ENCODE measurements around the gene FGL2. TPM values are rescaled to one million over a fixed set of nuclear protein-coding genes. Genes with fewer than 3 reads are reported as not detected.
"Not testable (repeated sequence)": the region's sequence is repeated elsewhere in the genome, so short reads cannot be mapped to it uniquely, and the experiment has no call there.

FGL2 gene
- total RNA-seq, 1 donor = under 0.01 TPM

DNA sequence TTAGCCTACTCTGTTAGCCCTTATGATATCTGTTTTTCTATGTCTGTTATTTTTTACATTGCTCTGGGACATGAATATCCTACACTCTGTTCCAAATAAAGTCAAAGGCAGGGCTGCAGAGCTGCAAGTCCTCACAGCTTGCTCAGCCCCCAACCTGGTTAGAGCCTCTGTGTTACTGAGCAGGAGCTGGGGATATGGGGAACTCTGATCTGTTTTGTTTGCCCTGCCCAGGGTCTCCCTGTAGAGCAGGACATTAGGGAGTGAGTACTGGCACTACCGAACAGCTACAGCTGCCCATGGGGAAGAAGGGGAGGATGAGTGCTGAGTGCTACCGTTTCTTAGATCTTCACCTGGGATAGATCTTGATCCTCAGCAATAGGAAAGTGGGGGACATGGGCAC lies 32.8 kb upstream of the FGL2 start:
- Histone ChIP-seq H3K36me3 (ENCODE audit: insufficient read depth, low read length) (no peaks in the 10 kb centered on the region), H3K27ac (ENCODE audit: low read depth, low read length) (no peak overlapping the region), H4K20me1 (ENCODE audit: insufficient read depth, low read length) (no peaks in the 10 kb centered on the region), H2AFZ (ENCODE audit: low read length) (no peak overlapping the region), H3K9me3 (ENCODE audit: low read depth, low read length) (no peaks in the 10 kb centered on the region), H3K27me3 (ENCODE audit: insufficient read depth, low read length) (no peaks in the 10 kb centered on the region), H3K4me2 (ENCODE audit: insufficient read depth, low read length) (no peak overlapping the region), H3K4me1 (ENCODE audit: insufficient read depth, low read length) (peaks cover 16% of the 10 kb centered on the region), H3K79me2 (ENCODE audit: insufficient read depth, low read length) (no peaks in the 10 kb centered on the region), H3K4me3 (ENCODE audit: insufficient read depth, low read length) (no peak overlapping the region)
- no peak for DNase-seq (ENCODE audit: insufficient read length, low spot score, missing footprints)
- TF ChIP-seq, protein P1, sequence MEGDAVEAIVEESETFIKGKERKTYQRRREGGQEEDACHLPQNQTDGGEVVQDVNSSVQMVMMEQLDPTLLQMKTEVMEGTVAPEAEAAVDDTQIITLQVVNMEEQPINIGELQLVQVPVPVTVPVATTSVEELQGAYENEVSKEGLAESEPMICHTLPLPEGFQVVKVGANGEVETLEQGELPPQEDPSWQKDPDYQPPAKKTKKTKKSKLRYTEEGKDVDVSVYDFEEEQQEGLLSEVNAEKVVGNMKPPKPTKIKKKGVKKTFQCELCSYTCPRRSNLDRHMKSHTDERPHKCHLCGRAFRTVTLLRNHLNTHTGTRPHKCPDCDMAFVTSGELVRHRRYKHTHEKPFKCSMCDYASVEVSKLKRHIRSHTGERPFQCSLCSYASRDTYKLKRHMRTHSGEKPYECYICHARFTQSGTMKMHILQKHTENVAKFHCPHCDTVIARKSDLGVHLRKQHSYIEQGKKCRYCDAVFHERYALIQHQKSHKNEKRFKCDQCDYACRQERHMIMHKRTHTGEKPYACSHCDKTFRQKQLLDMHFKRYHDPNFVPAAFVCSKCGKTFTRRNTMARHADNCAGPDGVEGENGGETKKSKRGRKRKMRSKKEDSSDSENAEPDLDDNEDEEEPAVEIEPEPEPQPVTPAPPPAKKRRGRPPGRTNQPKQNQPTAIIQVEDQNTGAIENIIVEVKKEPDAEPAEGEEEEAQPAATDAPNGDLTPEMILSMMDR (IDR thresholded peaks at IDR 0.05; ENCODE audit: extremely low read depth, low read depth, low read length) = no peak

DNA sequence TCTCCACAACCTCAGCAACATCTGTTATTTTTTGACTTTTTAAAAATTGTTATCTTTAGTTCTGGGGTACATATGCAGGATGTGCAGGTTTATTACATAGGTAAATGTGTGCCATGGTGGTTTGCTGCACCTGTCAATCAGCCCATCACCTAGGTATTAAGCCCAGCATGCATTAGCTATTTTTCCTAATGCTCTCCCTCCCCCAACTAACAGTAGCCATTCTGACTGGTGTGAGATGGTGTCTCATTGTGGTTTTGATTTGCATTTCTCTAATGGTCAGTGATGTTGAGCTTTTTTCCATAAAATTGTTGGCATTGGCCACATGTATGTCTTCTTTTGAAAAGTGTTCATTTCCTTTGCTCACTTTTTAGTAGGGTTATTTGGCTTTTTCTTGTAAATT lies 29.2 kb upstream of the FGL2 start:
- DNase-seq (ENCODE audit: insufficient read length, low spot score, missing footprints) = not testable (repeated sequence)

DNA sequence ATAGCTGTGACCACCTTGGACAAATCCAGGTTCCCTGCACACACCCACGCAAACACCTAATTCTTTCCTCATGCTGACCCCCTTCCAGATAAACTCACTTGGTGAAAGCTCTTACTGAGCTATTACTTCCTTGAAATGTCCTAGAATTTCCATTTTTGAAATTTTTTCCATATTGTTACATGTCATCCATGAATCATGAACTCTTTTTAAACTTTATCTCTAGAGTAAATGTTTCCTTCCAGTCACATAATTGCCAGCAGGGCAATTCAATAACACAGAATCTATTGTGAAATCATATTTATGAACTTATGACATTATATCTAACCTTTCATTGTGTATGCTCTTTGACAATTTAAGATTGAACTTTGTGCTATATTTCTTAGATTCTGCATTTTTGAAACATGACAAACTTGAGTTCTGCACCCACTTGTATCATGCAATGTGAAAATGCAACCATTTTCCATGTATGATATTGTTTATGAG lies 26.8 kb upstream of the FGL2 start:
- Histone ChIP-seq H2AFZ (ENCODE audit: low read length) (no peak overlapping the region), H3K4me2 (ENCODE audit: insufficient read depth, low read length) (peak overlapping the region; percentile 26), H3K36me3 (ENCODE audit: insufficient read depth, low read length) (no peaks in the 10 kb centered on the region), H3K4me3 (ENCODE audit: insufficient read depth, low read length) (no peak overlapping the region), H3K9me3 (ENCODE audit: low read depth, low read length) (no peaks in the 10 kb centered on the region), H3K4me1 (ENCODE audit: insufficient read depth, low read length) (peaks cover 13% of the 10 kb centered on the region), H3K27ac (ENCODE audit: low read depth, low read length) (peak overlapping the region; percentile 29), H4K20me1 (ENCODE audit: insufficient read depth, low read length) (no peaks in the 10 kb centered on the region), H3K27me3 (ENCODE audit: insufficient read depth, low read length) (no peaks in the 10 kb centered on the region), H3K79me2 (ENCODE audit: insufficient read depth, low read length) (no peaks in the 10 kb centered on the region)
- DNase-seq (ENCODE audit: insufficient read length, low spot score, missing footprints) = no peak
- TF ChIP-seq, protein P1 (IDR thresholded peaks at IDR 0.05; ENCODE audit: extremely low read depth, low read depth, low read length) = no peak

More for the DNA sequence above, 29.2 kb upstream of the FGL2 start:
- H3K36me3 ChIP-seq (ENCODE audit: insufficient read depth, low read length); H2AFZ ChIP-seq (ENCODE audit: low read length); H3K4me2 ChIP-seq (ENCODE audit: insufficient read depth, low read length); H3K27me3 ChIP-seq (ENCODE audit: insufficient read depth, low read length); H4K20me1 ChIP-seq (ENCODE audit: insufficient read depth, low read length); H3K27ac ChIP-seq (ENCODE audit: low read depth, low read length); H3K4me3 ChIP-seq (ENCODE audit: insufficient read depth, low read length); H3K79me2 ChIP-seq (ENCODE audit: insufficient read depth, low read length); H3K9me3 ChIP-seq (ENCODE audit: low read depth, low read length): not testable (repeated sequence)
- H3K4me1 ChIP-seq (ENCODE audit: insufficient read depth, low read length) = peaks cover 20% of the 10 kb centered on the region

DNA sequence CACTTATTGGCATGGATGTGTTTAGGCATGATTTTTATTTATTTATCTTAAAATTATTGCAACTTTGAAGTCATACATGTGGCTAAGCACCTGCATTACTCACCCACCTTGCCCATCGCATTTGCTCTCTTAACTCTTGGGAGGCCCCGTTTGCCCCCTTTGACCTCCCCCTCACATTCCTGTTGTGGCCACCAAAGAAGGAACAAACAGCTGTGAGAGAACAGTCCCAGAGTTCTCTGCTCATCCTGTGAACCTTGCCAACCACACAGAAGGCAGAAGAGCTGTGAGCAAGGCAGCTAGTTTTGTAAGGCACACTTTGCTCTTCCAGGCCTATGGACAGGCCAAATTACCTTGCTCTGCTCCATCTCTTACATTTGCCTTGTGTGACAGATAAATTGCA lies 23.6 kb upstream of the FGL2 start:
- Histone ChIP-seq H3K27me3 (ENCODE audit: insufficient read depth, low read length) (no peaks in the 10 kb centered on the region), H3K27ac (ENCODE audit: low read depth, low read length) (no peak overlapping the region), H3K4me1 (ENCODE audit: insufficient read depth, low read length) (peaks cover 13% of the 10 kb centered on the region), H3K4me3 (ENCODE audit: insufficient read depth, low read length) (no peak overlapping the region), H3K36me3 (ENCODE audit: insufficient read depth, low read length) (no peaks in the 10 kb centered on the region), H2AFZ (ENCODE audit: low read length) (no peak overlapping the region), H3K4me2 (ENCODE audit: insufficient read depth, low read length) (no peak overlapping the region), H3K9me3 (ENCODE audit: low read depth, low read length) (no peaks in the 10 kb centered on the region), H3K79me2 (ENCODE audit: insufficient read depth, low read length) (no peaks in the 10 kb centered on the region), H4K20me1 (ENCODE audit: insufficient read depth, low read length) (no peaks in the 10 kb centered on the region)
- DNase-seq (ENCODE audit: insufficient read length, low spot score, missing footprints) = no peak
- TF ChIP-seq, protein P1 (IDR thresholded peaks at IDR 0.05; ENCODE audit: extremely low read depth, low read depth, low read length) = no peak
